Loucy (cell line): ENCODE results near the gene SLC37A4.

ENCODE experiments used
- CTCF ChIP-seq: fragments of 200-600 bp; sonication (generic); conservative IDR thresholded peaks from 2 replicates; pipeline ENCODE4 v1.5.1; 2014; ENCODE audit warnings: mild to moderate bottlenecking, antibody characterized with exemption, low read length
- EZH2phosphoT487 ChIP-seq: fragments of 200-600 bp; IDR thresholded peaks from 2 replicates; pipeline ENCODE4 v1.6.1; 2018; ENCODE audit warnings: antibody characterized with exemption, mild to moderate bottlenecking, moderate library complexity, borderline replicate concordance

DNA sequence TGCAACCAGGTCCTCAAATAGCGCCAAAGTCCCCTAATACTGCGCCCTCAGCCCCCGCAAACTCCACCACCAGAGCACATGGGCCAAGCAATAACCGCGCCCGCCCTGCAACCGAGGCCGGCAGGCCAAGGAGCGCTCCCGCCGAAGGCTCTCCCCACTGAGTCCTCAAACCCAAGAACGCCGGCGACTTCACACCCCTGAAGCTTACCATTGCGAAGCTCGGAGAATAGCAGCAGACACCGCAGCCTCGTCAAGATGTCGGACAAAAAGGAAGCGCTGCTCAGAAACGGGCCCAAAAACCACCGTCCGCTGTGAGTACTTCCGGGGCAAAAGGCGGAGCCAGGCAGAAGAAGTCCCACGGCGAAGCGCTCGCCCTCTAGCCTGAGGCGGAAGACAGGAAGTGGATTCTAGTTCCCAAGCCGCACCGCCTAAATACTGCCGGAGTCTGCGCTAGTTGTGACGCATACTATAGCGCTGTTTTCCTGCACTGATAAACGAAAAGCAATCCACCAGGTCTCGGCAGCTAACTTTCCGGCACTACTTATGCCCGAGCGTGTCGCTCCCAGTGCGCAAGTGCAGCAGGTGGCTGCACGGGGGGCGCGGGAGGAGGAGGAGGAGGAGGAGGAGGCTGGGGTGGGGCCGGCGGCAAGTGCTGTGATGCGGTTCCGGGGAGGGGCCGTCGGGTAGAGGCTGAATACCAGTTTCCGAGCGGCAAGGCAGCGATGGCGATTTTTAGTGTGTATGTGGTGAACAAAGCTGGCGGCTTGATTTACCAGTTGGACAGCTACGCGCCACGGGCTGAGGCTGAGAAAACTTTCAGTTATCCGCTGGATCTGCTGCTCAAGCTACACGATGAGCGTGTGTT, 12.4 kb downstream of the SLC37A4 start, which contains the start of the genes RPS25 and TRAPPC4:
- TF ChIP-seq CTCF: no peak
- no peak for TF ChIP-seq EZH2phosphoT487
